ENCODE results near the gene COPS7A. TPM values are rescaled to one million over a fixed set of nuclear protein-coding genes. Genes with fewer than 3 reads are reported as not detected.
A peak's percentile ranks its signal among the peaks of the same experiment; 100 is the strongest.

Gene COPS7A
- total RNA-seq, 1 donor from 2014 or later: 54.3 TPM

DNA sequence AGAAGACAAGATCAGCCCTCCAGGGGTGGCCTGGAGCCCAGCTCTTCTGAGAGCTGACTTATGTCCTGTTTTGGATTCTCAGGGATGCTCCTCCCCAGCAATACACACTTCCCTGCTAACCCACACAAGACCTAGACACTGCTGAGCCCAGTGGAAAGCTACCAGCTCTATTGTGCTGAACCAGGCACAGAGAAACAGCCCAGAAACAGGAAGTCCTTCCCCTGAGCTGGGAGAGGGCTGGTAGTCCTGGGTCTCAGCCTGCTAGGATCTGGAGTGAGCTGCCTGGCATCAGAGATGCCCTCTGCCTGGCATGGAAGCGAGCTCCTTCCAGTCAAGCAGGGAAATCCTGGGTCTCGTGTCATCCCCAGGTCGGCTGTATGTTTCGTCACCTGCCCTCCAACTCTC is 47.2 kb downstream of the COPS7A start:
- ATAC-seq: no peak

DNA sequence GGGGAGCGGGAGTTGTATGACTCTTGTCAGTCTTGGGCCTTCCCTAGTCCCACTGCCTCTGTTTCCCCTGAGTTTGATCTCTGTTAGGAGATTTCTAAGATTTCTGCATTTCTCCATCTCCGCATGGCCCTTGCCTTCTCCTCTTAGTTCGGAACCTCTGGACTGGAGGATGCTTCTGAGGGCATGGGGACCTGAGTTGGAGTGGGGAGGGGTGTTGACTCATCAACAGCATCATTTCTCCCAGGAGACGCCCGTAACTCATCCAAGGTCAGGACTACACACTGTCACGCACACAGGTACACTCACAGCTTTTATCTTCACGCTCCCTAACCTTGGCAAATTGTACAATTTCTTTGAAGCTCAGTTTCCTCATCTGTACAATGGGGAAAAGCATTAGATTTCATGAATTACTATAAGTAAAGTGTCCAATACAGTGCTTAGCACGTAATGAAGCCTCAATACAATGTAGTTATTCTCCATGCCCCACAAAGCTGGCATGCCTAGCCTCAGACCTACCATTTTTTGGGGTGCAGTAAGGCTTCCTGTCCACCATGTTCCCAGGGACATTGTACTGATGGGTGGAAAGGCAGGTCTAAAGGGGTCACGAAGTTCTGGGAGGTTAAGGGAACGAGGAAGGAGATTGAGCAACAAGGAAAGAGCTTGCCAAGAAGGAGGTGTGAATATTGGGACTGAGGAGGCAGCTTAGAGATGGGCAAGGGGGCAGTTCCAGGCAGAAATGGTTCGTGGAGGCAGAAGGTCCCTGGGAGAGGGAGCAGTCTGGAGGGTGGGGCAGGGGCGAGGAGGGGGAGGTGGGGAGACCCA is 47.9 kb downstream of the COPS7A start:
- no peak for ATAC-seq

- ATAC-seq: no peak
These were observed 48.5 kb downstream of the COPS7A start, which contains the start of gene LAG3 for GRCh38 chr12:6772331-6772695. LAG3 (plus strand) TSS chr12:6772520; CDS start chr12:6772853, 333 bp downstream.

DNA sequence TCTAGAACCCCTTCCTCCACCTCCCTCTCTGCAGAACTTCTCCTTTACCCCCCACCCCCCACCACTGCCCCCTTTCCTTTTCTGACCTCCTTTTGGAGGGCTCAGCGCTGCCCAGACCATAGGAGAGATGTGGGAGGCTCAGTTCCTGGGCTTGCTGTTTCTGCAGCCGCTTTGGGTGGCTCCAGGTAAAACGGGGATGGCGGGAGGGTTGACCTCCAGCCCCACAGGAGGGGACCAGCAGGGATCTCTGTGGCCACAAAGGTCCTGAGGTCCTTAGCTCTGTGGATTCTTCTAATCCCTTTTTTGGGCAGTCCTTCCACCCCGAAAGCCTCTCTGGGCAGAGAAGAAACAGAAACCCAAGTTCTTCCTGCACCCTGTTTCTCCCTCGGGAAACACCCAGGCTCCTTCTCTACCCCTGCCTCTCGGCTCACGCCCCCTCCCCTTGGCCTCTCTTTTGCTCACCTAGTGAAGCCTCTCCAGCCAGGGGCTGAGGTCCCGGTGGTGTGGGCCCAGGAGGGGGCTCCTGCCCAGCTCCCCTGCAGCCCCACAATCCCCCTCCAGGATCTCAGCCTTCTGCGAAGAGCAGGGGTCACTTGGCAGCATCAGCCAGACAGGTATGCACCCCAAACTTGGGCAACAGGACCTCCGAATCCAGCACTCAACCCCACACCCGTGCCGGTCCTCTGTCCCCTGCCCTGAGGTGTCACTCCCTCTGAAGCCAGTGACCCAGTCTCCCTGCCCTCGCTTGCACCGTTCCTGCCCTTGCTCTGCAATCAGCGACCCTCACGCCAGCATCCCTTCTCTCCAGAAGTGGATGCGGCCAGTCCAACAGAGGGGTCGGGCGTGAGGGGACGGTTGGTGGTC is 49.1 kb downstream of the COPS7A start:
- ATAC-seq: no peak

DNA sequence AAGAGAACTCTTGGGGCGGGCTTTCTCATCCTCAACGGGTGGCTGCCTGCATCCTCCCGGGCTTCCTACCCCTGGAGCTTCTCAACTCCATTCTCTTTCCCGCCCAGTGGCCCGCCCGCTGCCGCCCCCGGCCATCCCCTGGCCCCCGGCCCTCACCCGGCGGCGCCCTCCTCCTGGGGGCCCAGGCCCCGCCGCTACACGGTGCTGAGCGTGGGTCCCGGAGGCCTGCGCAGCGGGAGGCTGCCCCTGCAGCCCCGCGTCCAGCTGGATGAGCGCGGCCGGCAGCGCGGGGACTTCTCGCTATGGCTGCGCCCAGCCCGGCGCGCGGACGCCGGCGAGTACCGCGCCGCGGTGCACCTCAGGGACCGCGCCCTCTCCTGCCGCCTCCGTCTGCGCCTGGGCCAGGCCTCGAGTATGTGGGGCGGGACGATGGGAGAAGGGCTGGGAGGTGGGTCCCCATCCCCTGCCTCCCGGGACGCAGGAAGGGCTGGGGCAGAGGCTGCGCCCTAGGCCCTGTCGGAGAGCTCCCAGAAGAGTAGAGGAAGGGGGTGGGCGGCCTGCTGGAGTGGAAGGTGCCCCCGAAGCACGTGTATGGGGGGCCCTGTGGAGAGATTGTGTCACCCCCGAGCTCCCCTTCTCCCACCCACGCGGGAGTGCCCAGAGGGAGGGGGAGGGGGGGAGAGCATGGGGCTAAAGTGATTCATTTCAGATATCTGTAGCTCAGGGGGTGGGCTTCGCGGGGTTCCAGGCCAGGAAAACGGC is 49.9 kb downstream of the COPS7A start:
- no peak for ATAC-seq

GRCh38 chr12:6774499-6775062 is 50.7 kb downstream of the COPS7A start:
- no peak for ATAC-seq

- no peak for ATAC-seq
These were observed 51.6 kb downstream of the COPS7A start for GRCh38 chr12:6775185-6776174.

GRCh38 chr12:6777386-6777785 is 53.5 kb downstream of the COPS7A start:
- ATAC-seq: no peak

DNA sequence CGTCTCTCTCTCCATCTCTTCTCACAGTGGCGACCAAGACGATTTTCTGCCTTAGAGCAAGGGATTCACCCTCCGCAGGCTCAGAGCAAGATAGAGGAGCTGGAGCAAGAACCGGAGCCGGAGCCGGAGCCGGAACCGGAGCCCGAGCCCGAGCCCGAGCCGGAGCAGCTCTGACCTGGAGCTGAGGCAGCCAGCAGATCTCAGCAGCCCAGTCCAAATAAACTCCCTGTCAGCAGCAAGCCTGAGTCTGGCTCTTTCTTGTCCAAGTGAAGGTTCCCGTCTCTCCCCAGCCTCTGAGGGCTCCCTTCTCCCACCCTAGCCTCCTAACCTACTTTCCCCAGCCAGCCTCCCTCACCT is 54.3 kb downstream of the COPS7A start:
- peak; percentile 3 for ATAC-seq

DNA sequence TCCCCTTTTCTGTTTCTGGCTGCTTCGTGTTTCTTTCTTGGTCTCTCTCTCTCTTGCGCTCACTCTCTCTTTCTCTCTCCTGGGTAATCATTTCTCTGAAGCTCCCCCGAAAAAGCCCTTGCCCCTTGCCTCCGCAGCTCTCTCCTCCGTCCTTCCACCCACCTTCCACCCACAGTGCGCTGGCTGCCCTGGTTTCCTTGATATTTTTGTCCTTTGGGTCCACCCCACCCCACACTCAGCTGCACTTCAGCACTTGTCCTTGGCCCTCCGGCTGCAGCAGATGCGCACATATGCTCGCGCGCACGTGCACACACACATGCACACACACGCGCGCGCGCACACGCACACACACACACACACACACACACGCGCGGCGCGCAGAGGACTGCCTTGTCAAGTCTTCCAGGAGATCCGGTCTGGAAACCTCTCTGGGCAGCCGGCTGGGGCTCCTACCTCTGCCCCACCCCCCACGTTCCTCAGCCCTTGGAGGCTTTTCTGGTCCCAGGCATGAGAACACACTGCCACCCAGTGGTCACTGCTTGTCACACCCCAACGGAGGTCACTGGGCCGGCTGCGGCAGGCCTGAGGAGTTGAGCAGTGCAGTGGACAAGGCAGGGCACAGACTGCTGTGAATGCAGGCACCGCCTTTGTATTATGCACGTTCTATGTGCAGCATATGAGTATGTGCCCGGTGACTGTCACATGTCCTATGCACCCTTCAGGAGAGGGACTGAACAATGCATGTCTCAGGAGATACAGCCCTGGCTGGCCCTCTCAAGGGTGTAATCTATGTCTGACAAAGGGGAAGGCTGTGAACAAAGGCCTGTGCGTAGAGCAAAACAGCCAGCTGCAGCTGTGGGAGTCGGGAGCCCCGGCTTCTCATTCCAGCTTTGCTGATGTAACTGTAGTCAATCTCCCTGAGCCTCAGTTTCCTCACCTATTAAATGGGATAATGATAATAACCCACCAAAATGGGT is 55.0 kb downstream of the COPS7A start:
- ATAC-seq: peak; percentile 95

DNA sequence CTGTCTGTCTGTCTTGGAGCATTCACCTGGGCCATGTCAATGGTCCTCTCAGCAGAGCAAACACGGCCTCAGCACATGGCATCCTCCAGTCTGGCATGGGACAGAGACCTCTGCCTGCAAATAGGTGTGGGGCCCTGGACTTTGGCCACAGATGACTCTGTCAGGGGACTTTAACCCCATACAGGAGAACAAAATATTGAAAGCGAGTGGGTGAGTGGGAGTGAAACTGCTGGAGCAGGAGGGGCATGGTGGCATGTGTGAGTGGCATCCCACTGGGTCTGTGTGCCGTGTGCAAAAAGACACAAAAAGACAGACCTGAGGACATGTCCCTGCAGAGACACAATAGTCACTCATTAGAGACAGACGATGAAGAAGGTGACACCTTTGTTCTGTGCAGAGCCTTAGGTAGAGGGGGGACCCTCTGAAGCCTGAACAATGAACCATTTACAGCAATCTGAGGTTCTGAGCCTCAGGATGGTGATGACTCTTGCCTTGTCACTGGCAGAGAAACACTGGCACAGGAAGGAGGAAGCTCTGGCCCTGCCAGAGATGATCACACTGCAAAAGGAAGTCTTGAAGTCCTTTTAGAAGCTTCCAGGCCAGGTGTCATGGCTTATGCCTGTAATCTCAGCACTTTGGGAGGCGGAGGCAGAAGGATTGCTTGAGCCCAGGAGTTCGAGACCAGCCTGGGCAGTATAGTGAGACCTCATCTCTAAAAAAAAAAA is 56.0 kb downstream of the COPS7A start:
- ATAC-seq: peak; percentile 10

DNA sequence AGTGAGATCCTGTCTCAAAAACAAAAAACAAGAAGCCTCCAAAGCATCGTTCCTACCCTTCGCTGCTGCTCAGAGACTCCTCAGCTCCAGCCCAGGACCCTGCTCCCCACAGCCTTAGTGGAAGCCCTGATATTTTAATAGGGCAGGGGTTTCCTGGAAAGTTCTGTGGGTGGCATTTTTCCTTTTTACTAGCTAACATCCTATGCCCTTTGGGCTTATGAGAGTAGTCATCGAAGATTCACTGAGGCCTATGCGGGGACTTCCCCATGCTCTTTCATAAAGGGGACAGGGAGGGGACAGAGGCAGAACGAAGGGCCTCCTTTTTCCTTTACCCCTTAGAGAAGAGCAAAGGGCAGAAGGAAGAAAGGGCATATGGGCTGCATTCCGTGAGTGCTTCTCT is 56.7 kb downstream of the COPS7A start:
- no peak for ATAC-seq

Other genes starting within 250 kb of the COPS7A start
- 180 TPM for gene MRPL51, start 230.8 kb upstream of the COPS7A start, total RNA-seq
- gene NCAPD2, start 229.9 kb upstream of the COPS7A start, total RNA-seq: 37.4 TPM
- gene GAPDH, start 189.5 kb upstream of the COPS7A start, total RNA-seq: 3,825 TPM
- gene IFFO1, start 168.0 kb upstream of the COPS7A start, total RNA-seq: 1.2 TPM
- gene NOP2, start 155.8 kb upstream of the COPS7A start, total RNA-seq: 30.6 TPM
- 119 TPM for gene CHD4, start 116.7 kb upstream of the COPS7A start, total RNA-seq
- 18.9 TPM for gene LPAR5, start 88.1 kb upstream of the COPS7A start, total RNA-seq
- 0.56 TPM for gene ACRBP, start 76.6 kb upstream of the COPS7A start, total RNA-seq
- 15.4 TPM for gene ING4, start 60.9 kb upstream of the COPS7A start, total RNA-seq
- 22.8 TPM for gene ZNF384, start 34.7 kb upstream of the COPS7A start, total RNA-seq
- not detected for gene PIANP, start 23.2 kb upstream of the COPS7A start, total RNA-seq
- 122 TPM for gene MLF2, start 29.1 kb downstream of the COPS7A start, total RNA-seq
- 234 TPM for gene PTMS, start 42.3 kb downstream of the COPS7A start, total RNA-seq
- gene LAG3, start 48.5 kb downstream of the COPS7A start, total RNA-seq: not detected
- 2.2 TPM for gene CD4, start 65.5 kb downstream of the COPS7A start, total RNA-seq
- 0.76 TPM for gene GPR162, start 97.8 kb downstream of the COPS7A start, total RNA-seq
- gene P3H3, start 104.4 kb downstream of the COPS7A start, total RNA-seq: 1.7 TPM
- gene GNB3, start 116.9 kb downstream of the COPS7A start, total RNA-seq: not detected
- 13.9 TPM for gene CDCA3, start 127.2 kb downstream of the COPS7A start, total RNA-seq
- 91.1 TPM for gene USP5, start 128.1 kb downstream of the COPS7A start, total RNA-seq
- 629 TPM for gene TPI1, start 143.5 kb downstream of the COPS7A start, total RNA-seq
- 6.4 TPM for gene SPSB2, start 149.3 kb downstream of the COPS7A start, total RNA-seq
- gene LRRC23, start 180.8 kb downstream of the COPS7A start, total RNA-seq: 3.2 TPM
- gene ENO2, start 190.5 kb downstream of the COPS7A start, total RNA-seq: 3.7 TPM
- 29.1 TPM for gene ATN1, start 203.9 kb downstream of the COPS7A start, total RNA-seq
- gene RNU7-1, start 219.8 kb downstream of the COPS7A start, total RNA-seq: not detected
- gene C12orf57, start 220.0 kb downstream of the COPS7A start, total RNA-seq: 84.0 TPM
- gene PTPN6, start 227.3 kb downstream of the COPS7A start, total RNA-seq: 17.8 TPM
- 221 TPM for gene PHB2, start 246.6 kb downstream of the COPS7A start, total RNA-seq
- 53.9 TPM for gene EMG1, start 246.9 kb downstream of the COPS7A start, total RNA-seq